ENCODE measurements around the gene NRIP1. TPM values are rescaled to one million over a fixed set of nuclear protein-coding genes. Genes with fewer than 3 reads are reported as not detected.

Gene NRIP1
- total RNA-seq, 1 donor from 2014 or later, result 45.9 TPM

GRCh38 chr21:15098181-15098580 is 33.4 kb upstream of the NRIP1 start:
- H3K36me3 ChIP-seq, result no peaks in the 10 kb centered on the region
- no peaks in the 10 kb centered on the region for H3K9me3 ChIP-seq
- no peak overlapping the region for H3K4me3 ChIP-seq
- TF ChIP-seq CTCF (IDR thresholded peaks at IDR 0.05), result no peak
- intact Hi-C loops (cut with DNase I), result no loop called here
- DNase-seq (no peak), ATAC-seq (no peak)
- H3K27me3 ChIP-seq, result no peaks in the 10 kb centered on the region
- H3K27ac ChIP-seq, result no peak overlapping the region
- no peaks in the 10 kb centered on the region for H3K4me1 ChIP-seq

GRCh38 chr21:15097580-15097979 is 32.8 kb upstream of the NRIP1 start:
- ATAC-seq, result no peak
- TF ChIP-seq CTCF (IDR thresholded peaks at IDR 0.05), result no peak
- intact Hi-C loops (cut with DNase I), result no loop called here
- Histone ChIP-seq H3K9me3 (no peaks in the 10 kb centered on the region), H3K4me1 (no peaks in the 10 kb centered on the region), H3K36me3 (no peaks in the 10 kb centered on the region), H3K4me3 (no peak overlapping the region), H3K27ac (no peak overlapping the region), H3K27me3 (no peaks in the 10 kb centered on the region)
- DNase-seq, result no peak

- Histone ChIP-seq H3K4me3 (no peak overlapping the region), H3K9me3 (no peaks in the 10 kb centered on the region), H3K27ac (no peak overlapping the region), H3K27me3 (no peaks in the 10 kb centered on the region), H3K4me1 (no peaks in the 10 kb centered on the region), H3K36me3 (no peaks in the 10 kb centered on the region)
- no peak for DNase-seq
- intact Hi-C loops (cut with DNase I), result no loop called here
- no peak for ATAC-seq
- TF ChIP-seq CTCF (IDR thresholded peaks at IDR 0.05), result no peak
These were observed 31.3 kb upstream of the NRIP1 start for GRCh38 chr21:15096146-15096545.

- intact Hi-C loops (cut with DNase I), result no loop called here
- DNase-seq, result no peak
These were observed 30.5 kb upstream of the NRIP1 start for GRCh38 chr21:15095326-15095725.

GRCh38 chr21:15094706-15095105 is 29.9 kb upstream of the NRIP1 start:
- H3K9me3 ChIP-seq, result no peaks in the 10 kb centered on the region
- no peak overlapping the region for H3K27ac ChIP-seq
- H3K27me3 ChIP-seq, result no peaks in the 10 kb centered on the region
- DNase-seq, result no peak
- intact Hi-C loops (cut with DNase I), result no loop called here
- TF ChIP-seq CTCF (IDR thresholded peaks at IDR 0.05), result no peak
- no peak overlapping the region for H3K4me3 ChIP-seq
- H3K4me1 ChIP-seq, result no peaks in the 10 kb centered on the region
- no peaks in the 10 kb centered on the region for H3K36me3 ChIP-seq
- no peak for ATAC-seq

More at GRCh38 chr21:15095326-15095725, 30.5 kb upstream of the NRIP1 start:
- no peak overlapping the region for H3K4me3 ChIP-seq
- ATAC-seq, result no peak
- no peaks in the 10 kb centered on the region for H3K9me3 ChIP-seq
- H3K36me3 ChIP-seq, result no peaks in the 10 kb centered on the region
- H3K4me1 ChIP-seq, result no peaks in the 10 kb centered on the region
- no peak overlapping the region for H3K27ac ChIP-seq
- H3K27me3 ChIP-seq, result no peaks in the 10 kb centered on the region
- no peak for TF ChIP-seq CTCF (IDR thresholded peaks at IDR 0.05)

GRCh38 chr21:15093216-15093615 is 28.4 kb upstream of the NRIP1 start:
- ATAC-seq (no peak), DNase-seq (no peak)
- intact Hi-C loops (cut with DNase I), result no loop called here
- Histone ChIP-seq H3K9me3 (no peaks in the 10 kb centered on the region), H3K27ac (no peak overlapping the region), H3K4me1 (no peaks in the 10 kb centered on the region), H3K36me3 (no peaks in the 10 kb centered on the region), H3K27me3 (no peaks in the 10 kb centered on the region), H3K4me3 (no peak overlapping the region)
- no peak for TF ChIP-seq CTCF (IDR thresholded peaks at IDR 0.05)
